ENCODE measurements around the gene MYO1E. TPM values are rescaled to one million over a fixed set of nuclear protein-coding genes. Genes with fewer than 3 reads are reported as not detected.

Gene MYO1E
- total RNA-seq, 1 experiment from 2014 or later: 83.6 TPM

DNA sequence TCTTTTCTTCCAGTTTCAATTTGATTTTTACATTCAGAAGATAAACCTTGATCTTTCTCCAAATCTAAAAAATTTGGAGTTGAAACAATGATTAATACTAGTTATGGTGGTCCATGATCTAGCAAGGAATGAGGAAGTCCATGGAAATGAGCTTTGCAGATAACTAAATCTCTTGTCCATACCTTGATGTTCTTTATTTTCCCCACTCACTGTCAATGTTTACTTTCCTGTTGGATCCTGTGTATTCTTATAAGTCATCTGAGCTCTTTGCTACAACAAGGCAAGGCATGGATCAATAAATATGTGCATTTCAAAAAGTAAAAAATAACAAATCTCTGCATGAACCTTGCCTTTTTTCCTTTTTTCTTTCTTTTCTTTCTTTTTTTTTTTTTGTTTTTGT, 6.2 kb upstream of the MYO1E start (continued):
- TF ChIP-seq, protein P1, sequence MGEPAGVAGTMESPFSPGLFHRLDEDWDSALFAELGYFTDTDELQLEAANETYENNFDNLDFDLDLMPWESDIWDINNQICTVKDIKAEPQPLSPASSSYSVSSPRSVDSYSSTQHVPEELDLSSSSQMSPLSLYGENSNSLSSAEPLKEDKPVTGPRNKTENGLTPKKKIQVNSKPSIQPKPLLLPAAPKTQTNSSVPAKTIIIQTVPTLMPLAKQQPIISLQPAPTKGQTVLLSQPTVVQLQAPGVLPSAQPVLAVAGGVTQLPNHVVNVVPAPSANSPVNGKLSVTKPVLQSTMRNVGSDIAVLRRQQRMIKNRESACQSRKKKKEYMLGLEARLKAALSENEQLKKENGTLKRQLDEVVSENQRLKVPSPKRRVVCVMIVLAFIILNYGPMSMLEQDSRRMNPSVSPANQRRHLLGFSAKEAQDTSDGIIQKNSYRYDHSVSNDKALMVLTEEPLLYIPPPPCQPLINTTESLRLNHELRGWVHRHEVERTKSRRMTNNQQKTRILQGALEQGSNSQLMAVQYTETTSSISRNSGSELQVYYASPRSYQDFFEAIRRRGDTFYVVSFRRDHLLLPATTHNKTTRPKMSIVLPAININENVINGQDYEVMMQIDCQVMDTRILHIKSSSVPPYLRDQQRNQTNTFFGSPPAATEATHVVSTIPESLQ (CRISPR knock-in tag; IDR thresholded peaks at IDR 0.05): no peak
- TF ChIP-seq, protein P2, sequence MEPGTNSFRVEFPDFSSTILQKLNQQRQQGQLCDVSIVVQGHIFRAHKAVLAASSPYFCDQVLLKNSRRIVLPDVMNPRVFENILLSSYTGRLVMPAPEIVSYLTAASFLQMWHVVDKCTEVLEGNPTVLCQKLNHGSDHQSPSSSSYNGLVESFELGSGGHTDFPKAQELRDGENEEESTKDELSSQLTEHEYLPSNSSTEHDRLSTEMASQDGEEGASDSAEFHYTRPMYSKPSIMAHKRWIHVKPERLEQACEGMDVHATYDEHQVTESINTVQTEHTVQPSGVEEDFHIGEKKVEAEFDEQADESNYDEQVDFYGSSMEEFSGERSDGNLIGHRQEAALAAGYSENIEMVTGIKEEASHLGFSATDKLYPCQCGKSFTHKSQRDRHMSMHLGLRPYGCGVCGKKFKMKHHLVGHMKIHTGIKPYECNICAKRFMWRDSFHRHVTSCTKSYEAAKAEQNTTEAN (CRISPR knock-in tag; IDR thresholded peaks at IDR 0.05): no peak
- no peak for TF ChIP-seq RELA (CRISPR knock-in tag; IDR thresholded peaks at IDR 0.05; ENCODE audit: borderline replicate concordance)
- TF ChIP-seq, protein P3, sequence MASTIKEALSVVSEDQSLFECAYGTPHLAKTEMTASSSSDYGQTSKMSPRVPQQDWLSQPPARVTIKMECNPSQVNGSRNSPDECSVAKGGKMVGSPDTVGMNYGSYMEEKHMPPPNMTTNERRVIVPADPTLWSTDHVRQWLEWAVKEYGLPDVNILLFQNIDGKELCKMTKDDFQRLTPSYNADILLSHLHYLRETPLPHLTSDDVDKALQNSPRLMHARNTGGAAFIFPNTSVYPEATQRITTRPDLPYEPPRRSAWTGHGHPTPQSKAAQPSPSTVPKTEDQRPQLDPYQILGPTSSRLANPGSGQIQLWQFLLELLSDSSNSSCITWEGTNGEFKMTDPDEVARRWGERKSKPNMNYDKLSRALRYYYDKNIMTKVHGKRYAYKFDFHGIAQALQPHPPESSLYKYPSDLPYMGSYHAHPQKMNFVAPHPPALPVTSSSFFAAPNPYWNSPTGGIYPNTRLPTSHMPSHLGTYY (CRISPR knock-in tag; IDR thresholded peaks at IDR 0.05): no peak
- no peak for TF ChIP-seq FOXP1 (CRISPR knock-in tag; IDR thresholded peaks at IDR 0.05; ENCODE audit: borderline replicate concordance)
- no peak for TF ChIP-seq ELF4 (CRISPR knock-in tag; IDR thresholded peaks at IDR 0.05; ENCODE audit: low read depth)
- TF ChIP-seq, protein P4, sequence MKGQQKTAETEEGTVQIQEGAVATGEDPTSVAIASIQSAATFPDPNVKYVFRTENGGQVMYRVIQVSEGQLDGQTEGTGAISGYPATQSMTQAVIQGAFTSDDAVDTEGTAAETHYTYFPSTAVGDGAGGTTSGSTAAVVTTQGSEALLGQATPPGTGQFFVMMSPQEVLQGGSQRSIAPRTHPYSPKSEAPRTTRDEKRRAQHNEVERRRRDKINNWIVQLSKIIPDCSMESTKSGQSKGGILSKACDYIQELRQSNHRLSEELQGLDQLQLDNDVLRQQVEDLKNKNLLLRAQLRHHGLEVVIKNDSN (CRISPR knock-in tag; IDR thresholded peaks at IDR 0.05): no peak
- TF ChIP-seq, protein P5, sequence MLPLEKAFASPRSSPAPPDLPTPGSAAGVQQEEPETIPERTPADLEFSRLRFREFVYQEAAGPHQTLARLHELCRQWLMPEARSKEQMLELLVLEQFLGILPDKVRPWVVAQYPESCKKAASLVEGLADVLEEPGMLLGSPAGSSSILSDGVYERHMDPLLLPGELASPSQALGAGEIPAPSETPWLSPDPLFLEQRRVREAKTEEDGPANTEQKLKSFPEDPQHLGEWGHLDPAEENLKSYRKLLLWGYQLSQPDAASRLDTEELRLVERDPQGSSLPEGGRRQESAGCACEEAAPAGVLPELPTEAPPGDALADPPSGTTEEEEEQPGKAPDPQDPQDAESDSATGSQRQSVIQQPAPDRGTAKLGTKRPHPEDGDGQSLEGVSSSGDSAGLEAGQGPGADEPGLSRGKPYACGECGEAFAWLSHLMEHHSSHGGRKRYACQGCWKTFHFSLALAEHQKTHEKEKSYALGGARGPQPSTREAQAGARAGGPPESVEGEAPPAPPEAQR (CRISPR knock-in tag; IDR thresholded peaks at IDR 0.05): no peak

DNA sequence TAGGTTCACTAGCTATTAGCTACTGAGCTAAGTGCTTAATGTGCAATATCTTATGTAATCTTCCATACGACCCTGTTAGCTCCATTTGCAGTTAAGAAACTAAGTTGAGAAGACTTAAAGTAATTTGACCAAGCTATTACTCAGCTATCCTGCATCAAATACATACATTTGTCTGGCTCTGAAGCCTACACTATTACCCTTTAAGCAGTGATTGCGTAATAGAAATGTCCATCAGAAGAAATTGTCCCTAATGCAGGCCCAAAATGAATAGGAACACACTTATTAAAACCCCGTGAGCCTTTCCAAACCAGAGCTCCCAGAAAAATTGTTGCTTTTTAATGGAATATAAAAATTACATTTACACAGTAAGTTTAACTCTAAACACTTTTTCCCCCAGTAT, 5.3 kb upstream of the MYO1E start:
- DNase-seq (ENCODE audit: low spot score) (no peak), ATAC-seq (no peak)
- Mint-ChIP-seq H3K9me3 (no peaks in the 10 kb centered on the region), H3K27ac (no peak overlapping the region), H3K4me1 (peaks cover 10% of the 10 kb centered on the region), H3K4me3 (no peak overlapping the region), H3K36me3 (no peaks in the 10 kb centered on the region), H3K27me3 (ENCODE audit: low read depth) (peaks cover 9% of the 10 kb centered on the region)
- TF ChIP-seq, protein P6, sequence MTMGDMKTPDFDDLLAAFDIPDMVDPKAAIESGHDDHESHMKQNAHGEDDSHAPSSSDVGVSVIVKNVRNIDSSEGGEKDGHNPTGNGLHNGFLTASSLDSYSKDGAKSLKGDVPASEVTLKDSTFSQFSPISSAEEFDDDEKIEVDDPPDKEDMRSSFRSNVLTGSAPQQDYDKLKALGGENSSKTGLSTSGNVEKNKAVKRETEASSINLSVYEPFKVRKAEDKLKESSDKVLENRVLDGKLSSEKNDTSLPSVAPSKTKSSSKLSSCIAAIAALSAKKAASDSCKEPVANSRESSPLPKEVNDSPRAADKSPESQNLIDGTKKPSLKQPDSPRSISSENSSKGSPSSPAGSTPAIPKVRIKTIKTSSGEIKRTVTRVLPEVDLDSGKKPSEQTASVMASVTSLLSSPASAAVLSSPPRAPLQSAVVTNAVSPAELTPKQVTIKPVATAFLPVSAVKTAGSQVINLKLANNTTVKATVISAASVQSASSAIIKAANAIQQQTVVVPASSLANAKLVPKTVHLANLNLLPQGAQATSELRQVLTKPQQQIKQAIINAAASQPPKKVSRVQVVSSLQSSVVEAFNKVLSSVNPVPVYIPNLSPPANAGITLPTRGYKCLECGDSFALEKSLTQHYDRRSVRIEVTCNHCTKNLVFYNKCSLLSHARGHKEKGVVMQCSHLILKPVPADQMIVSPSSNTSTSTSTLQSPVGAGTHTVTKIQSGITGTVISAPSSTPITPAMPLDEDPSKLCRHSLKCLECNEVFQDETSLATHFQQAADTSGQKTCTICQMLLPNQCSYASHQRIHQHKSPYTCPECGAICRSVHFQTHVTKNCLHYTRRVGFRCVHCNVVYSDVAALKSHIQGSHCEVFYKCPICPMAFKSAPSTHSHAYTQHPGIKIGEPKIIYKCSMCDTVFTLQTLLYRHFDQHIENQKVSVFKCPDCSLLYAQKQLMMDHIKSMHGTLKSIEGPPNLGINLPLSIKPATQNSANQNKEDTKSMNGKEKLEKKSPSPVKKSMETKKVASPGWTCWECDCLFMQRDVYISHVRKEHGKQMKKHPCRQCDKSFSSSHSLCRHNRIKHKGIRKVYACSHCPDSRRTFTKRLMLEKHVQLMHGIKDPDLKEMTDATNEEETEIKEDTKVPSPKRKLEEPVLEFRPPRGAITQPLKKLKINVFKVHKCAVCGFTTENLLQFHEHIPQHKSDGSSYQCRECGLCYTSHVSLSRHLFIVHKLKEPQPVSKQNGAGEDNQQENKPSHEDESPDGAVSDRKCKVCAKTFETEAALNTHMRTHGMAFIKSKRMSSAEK (CRISPR knock-in tag; IDR thresholded peaks at IDR 0.05; ENCODE audit: borderline replicate concordance): no peak
- TF ChIP-seq SOX15 (CRISPR knock-in tag; IDR thresholded peaks at IDR 0.05) (no peak), ZNF121 (CRISPR knock-in tag; IDR thresholded peaks at IDR 0.05) (no peak), ZNF423 (CRISPR knock-in tag; IDR thresholded peaks at IDR 0.05) (no peak), OVOL2 (CRISPR knock-in tag; IDR thresholded peaks at IDR 0.05; ENCODE audit: borderline replicate concordance) (no peak), RORB (CRISPR knock-in tag; IDR thresholded peaks at IDR 0.05) (no peak), TP53 (CRISPR knock-in tag; IDR thresholded peaks at IDR 0.05) (no peak), GABPB1 (CRISPR knock-in tag; IDR thresholded peaks at IDR 0.05) (no peak)
- TF ChIP-seq, protein P7, sequence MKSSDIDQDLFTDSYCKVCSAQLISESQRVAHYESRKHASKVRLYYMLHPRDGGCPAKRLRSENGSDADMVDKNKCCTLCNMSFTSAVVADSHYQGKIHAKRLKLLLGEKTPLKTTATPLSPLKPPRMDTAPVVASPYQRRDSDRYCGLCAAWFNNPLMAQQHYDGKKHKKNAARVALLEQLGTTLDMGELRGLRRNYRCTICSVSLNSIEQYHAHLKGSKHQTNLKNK (CRISPR knock-in tag; IDR thresholded peaks at IDR 0.05): no peak
- TF ChIP-seq, protein P8, sequence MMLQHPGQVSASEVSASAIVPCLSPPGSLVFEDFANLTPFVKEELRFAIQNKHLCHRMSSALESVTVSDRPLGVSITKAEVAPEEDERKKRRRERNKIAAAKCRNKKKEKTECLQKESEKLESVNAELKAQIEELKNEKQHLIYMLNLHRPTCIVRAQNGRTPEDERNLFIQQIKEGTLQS (CRISPR knock-in tag; conservative IDR thresholded peaks at IDR 0.05): no peak
- TF ChIP-seq, protein P9, sequence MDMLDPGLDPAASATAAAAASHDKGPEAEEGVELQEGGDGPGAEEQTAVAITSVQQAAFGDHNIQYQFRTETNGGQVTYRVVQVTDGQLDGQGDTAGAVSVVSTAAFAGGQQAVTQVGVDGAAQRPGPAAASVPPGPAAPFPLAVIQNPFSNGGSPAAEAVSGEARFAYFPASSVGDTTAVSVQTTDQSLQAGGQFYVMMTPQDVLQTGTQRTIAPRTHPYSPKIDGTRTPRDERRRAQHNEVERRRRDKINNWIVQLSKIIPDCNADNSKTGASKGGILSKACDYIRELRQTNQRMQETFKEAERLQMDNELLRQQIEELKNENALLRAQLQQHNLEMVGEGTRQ (CRISPR knock-in tag; IDR thresholded peaks at IDR 0.05): no peak
- ChIA-PET CTCF (no interaction called here), POLR2A (no interaction called here)
